GM18511 (cell line): ENCODE measurements around the gene L1CAM.
"Not testable (repeated sequence)": the region's sequence is repeated elsewhere in the genome, so short reads cannot be mapped to it uniquely, and the experiment has no call there.

Experiments used
- ATAC-seq: cut with Tn5 transposase; IDR thresholded peaks from one replicate; pipeline ENCODE4 v1.9.1; 2021; ENCODE audit warnings: mild to moderate bottlenecking, moderate library complexity; ENCODE audit not compliant: unreplicated experiment

The L1CAM gene

GRCh38 chrX:153831429-153832150 is 54.4 kb downstream of the L1CAM start:
- ATAC-seq = no peak

- no peak for ATAC-seq
These were observed 55.1 kb downstream of the L1CAM start for GRCh38 chrX:153830640-153831428.

- ATAC-seq = no peak
These were observed 56.0 kb downstream of the L1CAM start, which contains the start of gene PDZD4 for GRCh38 chrX:153829799-153830639. Gene PDZD4, minus strand, starts transcription at chrX:153830544. Its CDS starts 246 bp downstream, at chrX:153830298.

- no peak for ATAC-seq
These were observed 56.5 kb downstream of the L1CAM start for GRCh38 chrX:153829549-153829798.

- no peak for ATAC-seq
These were observed 57.0 kb downstream of the L1CAM start for GRCh38 chrX:153828723-153829548.

GRCh38 chrX:153828308-153828707 is 57.7 kb downstream of the L1CAM start:
- no peak for ATAC-seq

GRCh38 chrX:153827903-153828302 is 58.1 kb downstream of the L1CAM start:
- no peak for ATAC-seq

- ATAC-seq = no peak
These were observed 59.0 kb downstream of the L1CAM start for GRCh38 chrX:153827016-153827415.

GRCh38 chrX:153825042-153825441 is 60.9 kb downstream of the L1CAM start:
- no peak for ATAC-seq

- no peak for ATAC-seq
These were observed 61.6 kb downstream of the L1CAM start for GRCh38 chrX:153824348-153824747.

- ATAC-seq = no peak
These were observed 64.9 kb downstream of the L1CAM start for GRCh38 chrX:153821066-153821465.

- ATAC-seq = no peak
These were observed 65.4 kb downstream of the L1CAM start for GRCh38 chrX:153820601-153821000.

GRCh38 chrX:153819384-153820040 is 66.5 kb downstream of the L1CAM start:
- ATAC-seq = no peak

GRCh38 chrX:153818571-153819383 is 67.2 kb downstream of the L1CAM start:
- ATAC-seq = no peak

GRCh38 chrX:153818064-153818463 is 67.9 kb downstream of the L1CAM start:
- not testable (repeated sequence) for ATAC-seq

- ATAC-seq = no peak
These were observed 68.9 kb downstream of the L1CAM start for GRCh38 chrX:153816831-153817690.

GRCh38 chrX:153814591-153815315 is 71.2 kb downstream of the L1CAM start:
- ATAC-seq = no peak

- ATAC-seq = no peak
These were observed 72.8 kb downstream of the L1CAM start for GRCh38 chrX:153813161-153813560.
